Transverse colon (tissue), 4 donors: ENCODE measurements around the gene NCS1. TPM values are rescaled to one million over a fixed set of nuclear protein-coding genes. Genes with fewer than 3 reads are reported as not detected.

ENCODE experiments used
- DNase-seq: peaks from one replicate; pipeline ENCODE4 v3.0.0-alpha.2; 2019
- H3K27ac ChIP-seq, 4 donors: fragments of 200-600 bp; sonication (generic); 2 replicates each; pipeline ENCODE4 v1.5.1; 2016 to 2018; ENCODE audit warnings: inconsistent platforms in 4 of 4
- H3K27me3 ChIP-seq: fragments of 200-600 bp; sonication (generic); 2 replicates; pipeline ENCODE4 v1.5.1; 2017; ENCODE audit warnings: inconsistent platforms
- H3K36me3 ChIP-seq, 4 donors: fragments of 200-600 bp; sonication (generic); 2 replicates each; pipeline ENCODE4 v1.5.1; 2017 to 2019; ENCODE audit warnings: inconsistent platforms in 4 of 4
- H3K4me1 ChIP-seq, 4 donors: fragments of 200-600 bp; sonication (generic); 2 replicates each; pipeline ENCODE4 v1.5.1; 2017 to 2020; ENCODE audit warnings: inconsistent platforms in 4 of 4
- H3K4me3 ChIP-seq, 4 donors: fragments of 200-600 bp; sonication (generic); 1 replicate in 1 of 4; 2 replicates in 3 of 4; pipeline versions ENCODE4 v1.5.1 to v1.6.1; 2017 to 2019; ENCODE audit warnings: inconsistent platforms in 4 of 4
- H3K9me3 ChIP-seq, 2 donors: fragments of 200-600 bp; sonication (generic); 2 replicates each; pipeline ENCODE4 v1.5.1; 2017 to 2019; ENCODE audit warnings: inconsistent platforms in 2 of 2
- CTCF ChIP-seq, 5 experiments: fragments of 200-600 bp in 3 of 5; fragments of 450-650 bp in 2 of 5; sonication (generic) in 3 of 5; IDR thresholded peaks; 1 replicate in 2 of 5; 2 replicates in 3 of 5; pipeline ENCODE4 v1.5.1; 2016 to 2017; ENCODE audit warnings: antibody characterized with exemption in 5 of 5, inconsistent platforms in 3 of 5, mild to moderate bottlenecking in 2 of 5, moderate library complexity in 1 of 5
- EP300 ChIP-seq: sonication (generic); formaldehyde crosslinking; IDR thresholded peaks from one replicate; pipeline ENCODE4 v1.6.1; 2017; ENCODE audit warnings: antibody characterized with exemption, low read depth
- POLR2A ChIP-seq: fragments of 450-650 bp; IDR thresholded peaks from one replicate; pipeline ENCODE4 v1.6.1; 2016; ENCODE audit warnings: antibody characterized with exemption, mild to moderate bottlenecking, moderate library complexity
- POLR2AphosphoS5 ChIP-seq, 3 donors: sonication (generic); formaldehyde crosslinking; IDR thresholded peaks; one replicate each; pipeline ENCODE4 v1.6.1; 2016; ENCODE audit warnings: antibody characterized with exemption in 3 of 3
- WGBS, 2 donors: methylation state at CpG; one replicate each; pipeline ENCODE4 v1.1.5; 2018; ENCODE audit warnings: low coverage in 1 of 2; 5-methylcytosine and 5-hydroxymethylcytosine counted together
- in situ Hi-C, 4 donors: fragments of 200-750 bp; cut with MboI; loops; one replicate each; pipeline versions ENCODE4 v1.15.0 to v1.15.1; 2017; ENCODE audit warnings: low sequenced_read_pairs in 3 of 4, low pct_ligation_motif_present in 1 of 4, low pct_unique_long_range_greater_than_20kb in 1 of 4
- intact Hi-C: fragments of 100-400 bp; cut with DNase I; formaldehyde crosslinking; loops from one replicate; pipeline ENCODE4 v1.15.1; 2023; ENCODE audit warnings: low total_unique reads
- total RNA-seq, 4 donors: library from RNA; depleted of rRNA; stranded (reverse); fragments of >200 nt; gene quantifications; one replicate each; pipeline ENCODE4 v1.1.0, GENCODE V29; 2016

Gene NCS1
- total RNA-seq, 4 donors from 2014 or later = 11.9 to 66.5 (median 25.9) TPM

GRCh38 chr9:130232899-130233586 lies 60.8 kb downstream of the NCS1 start:
- intact Hi-C loops = loop anchor here (5.0 to 10.0 kb wide), 2 partner anchors 126 to 348 kb away; no protein-coding TSS in a partner anchor
- 82% methylated on average over 11 to 27 of the region's 27 CpGs for WGBS, 2 donors
- peak overlapping the region in 2 of 4 donors; percentile 48 to 69 for H3K27ac ChIP-seq
- TF ChIP-seq POLR2A = no peak
- no peak for TF ChIP-seq EP300
- no peak for TF ChIP-seq CTCF (IDR thresholded peaks at IDR 0.05)
- no peak for TF ChIP-seq POLR2AphosphoS5 (IDR thresholded peaks at IDR 0.05)
- H3K27me3 ChIP-seq = no peaks in the 10 kb centered on the region
- peaks cover 3 to 17% (median 11%) of the 10 kb centered on the region in 4 donors for H3K4me1 ChIP-seq
- H3K9me3 ChIP-seq = peaks cover under 1 to 3% of the 10 kb centered on the region in 2 donors
- no peak for DNase-seq
- H3K4me3 ChIP-seq = no peak overlapping the region
- in situ Hi-C loops = loop anchor here (10.0 to 25.0 kb wide), 3 partner anchors 118 to 346 kb away; no protein-coding TSS in a partner anchor
- no peaks in the 10 kb centered on the region for H3K36me3 ChIP-seq

- Histone ChIP-seq H3K9me3 (no peaks in the 10 kb centered on the region), H3K27me3 (no peaks in the 10 kb centered on the region), H3K36me3 (no peaks in the 10 kb centered on the region), H3K4me3 (no peak overlapping the region), H3K4me1 (peaks cover 3 to 17% (median 11%) of the 10 kb centered on the region in 4 donors), H3K27ac (peak overlapping the region; percentile 22 to 79 (median 70))
- no peak for DNase-seq
- intact Hi-C loops = loop anchor here (5.0 to 10.0 kb wide), 2 partner anchors 126 to 349 kb away; no protein-coding TSS in a partner anchor
- in situ Hi-C loops = loop anchor here (10.0 to 25.0 kb wide), 3 partner anchors 119 to 346 kb away; no protein-coding TSS in a partner anchor
- WGBS, 2 donors = 89% methylated on average over 8 of the region's 8 CpGs; no CpG with 5 or more reads in 1 of the 2 donors
- TF ChIP-seq CTCF (IDR thresholded peaks at IDR 0.05) (no peak), POLR2AphosphoS5 (IDR thresholded peaks at IDR 0.05) (no peak), EP300 (no peak), POLR2A (no peak)
Measured at GRCh38 chr9:130233587-130233945, 61.4 kb downstream of the NCS1 start.

- H3K36me3 ChIP-seq = no peaks in the 10 kb centered on the region
- intact Hi-C loops = loop anchor here (1.0 to 10.0 kb wide), 3 partner anchors 44 to 350 kb away; no protein-coding TSS in a partner anchor
- H3K9me3 ChIP-seq = no peaks in the 10 kb centered on the region
- H3K4me3 ChIP-seq = no peak overlapping the region
- H3K27me3 ChIP-seq = no peaks in the 10 kb centered on the region
- 86% methylated on average over 25 of the region's 26 CpGs; no CpG with 5 or more reads in 1 of the 2 donors for WGBS, 2 donors
- no peak for DNase-seq
- in situ Hi-C loops = loop anchor here (5.0 to 25.0 kb wide), 4 partner anchors 120 to 347 kb away; no protein-coding TSS in a partner anchor
- no peak for TF ChIP-seq POLR2AphosphoS5 (IDR thresholded peaks at IDR 0.05)
- no peak for TF ChIP-seq CTCF (IDR thresholded peaks at IDR 0.05)
- TF ChIP-seq EP300 = no peak
- TF ChIP-seq POLR2A = no peak
- peak overlapping the region; percentile 66 to 79 (median 70) for H3K27ac ChIP-seq
- H3K4me1 ChIP-seq = peaks cover 3 to 17% (median 11%) of the 10 kb centered on the region in 4 donors
Measured at GRCh38 chr9:130234340-130235260, 62.4 kb downstream of the NCS1 start.
